HEK293T (cell line): ENCODE results near the gene ZNF70.

Source experiments
- BHLHE40 ChIP-seq: fragments of 450-650 bp; IDR thresholded peaks from 2 replicates; pipeline ENCODE4 v1.6.1; 2016; ENCODE audit warnings: mild to moderate bottlenecking, moderate library complexity, borderline replicate concordance
- CTBP1 ChIP-seq: fragments of 450-650 bp; IDR thresholded peaks from 2 replicates; pipeline ENCODE4 v1.6.1; 2016; ENCODE audit warnings: borderline replicate concordance
- ELF4 ChIP-seq: fragments of 450-650 bp; IDR thresholded peaks from 2 replicates; pipeline ENCODE4 v1.6.1; 2017; ENCODE audit warnings: antibody characterized with exemption
- FOXA1 ChIP-seq: fragments of 450-650 bp; IDR thresholded peaks from 2 replicates; pipeline ENCODE4 v1.6.1; 2016; ENCODE audit warnings: mild to moderate bottlenecking
- FOXK2 ChIP-seq: fragments of 450-650 bp; IDR thresholded peaks from 2 replicates; pipeline ENCODE4 v1.6.1; 2016; ENCODE audit warnings: mild to moderate bottlenecking
- FOXM1 ChIP-seq: fragments of 450-650 bp; IDR thresholded peaks from 2 replicates; pipeline ENCODE4 v1.6.1; 2017; ENCODE audit warnings: mild to moderate bottlenecking, borderline replicate concordance
- L3MBTL2 ChIP-seq: fragments of 450-650 bp; conservative IDR thresholded peaks from 2 replicates; pipeline ENCODE4 v1.6.1; 2016; ENCODE audit warnings: mild to moderate bottlenecking
- SP1 ChIP-seq: fragments of 450-650 bp; IDR thresholded peaks from 2 replicates; pipeline ENCODE4 v1.6.1; 2017
- SUZ12 ChIP-seq: fragments of 450-650 bp; IDR thresholded peaks from 2 replicates; pipeline ENCODE4 v1.6.1; 2016; ENCODE audit warnings: mild to moderate bottlenecking
- TARDBP ChIP-seq: fragments of 450-650 bp; IDR thresholded peaks from 2 replicates; pipeline ENCODE4 v1.6.1; 2016
- ZNF384 ChIP-seq: fragments of 450-650 bp; IDR thresholded peaks from 2 replicates; pipeline ENCODE4 v1.6.1; 2016
- TF ChIP-seq, protein P1 (sequence below): fragments of 450-650 bp; IDR thresholded peaks from 2 replicates; pipeline ENCODE4 v1.6.1; 2016

DNA sequence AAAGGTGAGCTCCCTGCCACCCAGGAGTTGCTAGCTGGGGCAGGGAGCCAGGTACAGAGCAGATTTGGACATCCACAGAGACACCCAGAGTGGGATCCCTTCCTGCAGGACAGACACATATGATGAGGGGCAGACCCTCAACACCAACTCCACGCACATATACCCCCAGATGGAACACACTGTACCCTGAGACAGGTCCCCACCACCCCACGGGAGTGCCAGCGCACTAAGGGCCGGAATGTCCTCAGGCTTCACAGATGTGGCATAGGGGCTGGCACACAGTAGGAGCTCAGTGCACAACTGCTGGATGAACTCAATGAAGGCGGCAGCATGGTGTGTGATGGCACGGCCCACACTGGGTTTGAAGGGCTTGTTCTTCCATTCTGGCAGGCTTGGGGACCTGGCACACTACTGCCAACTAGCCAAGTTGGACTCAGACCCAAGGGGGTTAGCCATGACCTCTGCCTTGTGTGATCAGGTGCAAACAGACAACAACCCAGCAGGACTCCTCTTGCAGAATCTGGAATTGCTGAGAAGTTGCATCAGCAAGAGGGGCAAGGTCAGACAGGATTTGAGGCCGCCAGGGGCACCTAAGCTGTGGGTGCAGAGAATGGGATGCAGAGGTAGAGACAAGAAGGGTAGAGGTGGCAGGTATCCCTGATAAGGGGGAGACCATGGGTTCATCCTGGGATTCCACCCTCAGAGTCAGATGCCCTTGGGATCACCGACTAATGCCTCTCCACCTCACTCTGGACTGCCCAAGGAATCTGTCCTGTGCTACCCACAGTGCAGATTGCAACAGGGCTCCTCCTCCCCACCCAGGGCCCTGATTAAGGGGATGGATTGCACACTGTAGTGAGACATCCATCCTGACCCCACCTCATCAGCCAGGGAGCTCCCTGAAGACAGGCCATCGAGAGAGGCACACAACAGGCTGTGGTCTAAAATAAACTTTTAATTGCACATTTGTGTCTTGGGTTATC, 14.3 kb upstream of the ZNF70 start:
- no peak for TF ChIP-seq FOXK2
- TF ChIP-seq BHLHE40: no peak
- TF ChIP-seq FOXM1: no peak
- TF ChIP-seq FOXA1: no peak
- no peak for TF ChIP-seq TARDBP
- TF ChIP-seq SUZ12: no peak
- no peak for TF ChIP-seq CTBP1
- no peak for TF ChIP-seq SP1
- TF ChIP-seq, protein P1, sequence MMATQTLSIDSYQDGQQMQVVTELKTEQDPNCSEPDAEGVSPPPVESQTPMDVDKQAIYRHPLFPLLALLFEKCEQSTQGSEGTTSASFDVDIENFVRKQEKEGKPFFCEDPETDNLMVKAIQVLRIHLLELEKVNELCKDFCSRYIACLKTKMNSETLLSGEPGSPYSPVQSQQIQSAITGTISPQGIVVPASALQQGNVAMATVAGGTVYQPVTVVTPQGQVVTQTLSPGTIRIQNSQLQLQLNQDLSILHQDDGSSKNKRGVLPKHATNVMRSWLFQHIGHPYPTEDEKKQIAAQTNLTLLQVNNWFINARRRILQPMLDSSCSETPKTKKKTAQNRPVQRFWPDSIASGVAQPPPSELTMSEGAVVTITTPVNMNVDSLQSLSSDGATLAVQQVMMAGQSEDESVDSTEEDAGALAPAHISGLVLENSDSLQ: no peak
- TF ChIP-seq L3MBTL2: no peak
- no peak for TF ChIP-seq ELF4
- no peak for TF ChIP-seq ZNF384
